Ishikawa (cell line): ENCODE results near the gene RPSA.

Experiments used
- CEBPB ChIP-seq: IDR thresholded peaks from 2 replicates; pipeline ENCODE4 v1.6.1; 2012
- CREB1 ChIP-seq: IDR thresholded peaks from 2 replicates; pipeline ENCODE4 v1.6.1; 2012; ENCODE audit warnings: low read depth
- EGR1 ChIP-seq: IDR thresholded peaks from 2 replicates; pipeline ENCODE4 v1.6.1; 2012
- EP300 ChIP-seq: IDR thresholded peaks from 2 replicates; pipeline ENCODE4 v1.6.1; 2012; ENCODE audit warnings: borderline replicate concordance
- FOXM1 ChIP-seq: IDR thresholded peaks from 2 replicates; pipeline ENCODE4 v1.6.1; 2012; ENCODE audit warnings: low read depth, borderline replicate concordance
- MAX ChIP-seq: IDR thresholded peaks from 2 replicates; pipeline ENCODE4 v1.6.1; 2012
- NFIC ChIP-seq: IDR thresholded peaks from 2 replicates; pipeline ENCODE4 v1.6.1; 2012
- RAD21 ChIP-seq: IDR thresholded peaks from 2 replicates; pipeline ENCODE4 v1.6.1; 2012; ENCODE audit warnings: low read depth
- TAF1 ChIP-seq: IDR thresholded peaks from 2 replicates; pipeline ENCODE4 v1.6.1; 2012; ENCODE audit warnings: low read depth, mild to moderate bottlenecking
- TCF12 ChIP-seq: IDR thresholded peaks from 2 replicates; pipeline ENCODE4 v1.6.1; 2012; ENCODE audit warnings: low read depth
- YY1 ChIP-seq: IDR thresholded peaks from 2 replicates; pipeline ENCODE4 v1.6.1; 2012; ENCODE audit warnings: low read depth
- TF ChIP-seq, protein P1 (sequence below): IDR thresholded peaks from 2 replicates; pipeline ENCODE4 v1.6.1; 2012; ENCODE audit warnings: low read depth, mild to moderate bottlenecking
- TF ChIP-seq, protein P2 (sequence below): IDR thresholded peaks from 2 replicates; pipeline ENCODE4 v1.6.1; 2012

- TF ChIP-seq, protein P1, sequence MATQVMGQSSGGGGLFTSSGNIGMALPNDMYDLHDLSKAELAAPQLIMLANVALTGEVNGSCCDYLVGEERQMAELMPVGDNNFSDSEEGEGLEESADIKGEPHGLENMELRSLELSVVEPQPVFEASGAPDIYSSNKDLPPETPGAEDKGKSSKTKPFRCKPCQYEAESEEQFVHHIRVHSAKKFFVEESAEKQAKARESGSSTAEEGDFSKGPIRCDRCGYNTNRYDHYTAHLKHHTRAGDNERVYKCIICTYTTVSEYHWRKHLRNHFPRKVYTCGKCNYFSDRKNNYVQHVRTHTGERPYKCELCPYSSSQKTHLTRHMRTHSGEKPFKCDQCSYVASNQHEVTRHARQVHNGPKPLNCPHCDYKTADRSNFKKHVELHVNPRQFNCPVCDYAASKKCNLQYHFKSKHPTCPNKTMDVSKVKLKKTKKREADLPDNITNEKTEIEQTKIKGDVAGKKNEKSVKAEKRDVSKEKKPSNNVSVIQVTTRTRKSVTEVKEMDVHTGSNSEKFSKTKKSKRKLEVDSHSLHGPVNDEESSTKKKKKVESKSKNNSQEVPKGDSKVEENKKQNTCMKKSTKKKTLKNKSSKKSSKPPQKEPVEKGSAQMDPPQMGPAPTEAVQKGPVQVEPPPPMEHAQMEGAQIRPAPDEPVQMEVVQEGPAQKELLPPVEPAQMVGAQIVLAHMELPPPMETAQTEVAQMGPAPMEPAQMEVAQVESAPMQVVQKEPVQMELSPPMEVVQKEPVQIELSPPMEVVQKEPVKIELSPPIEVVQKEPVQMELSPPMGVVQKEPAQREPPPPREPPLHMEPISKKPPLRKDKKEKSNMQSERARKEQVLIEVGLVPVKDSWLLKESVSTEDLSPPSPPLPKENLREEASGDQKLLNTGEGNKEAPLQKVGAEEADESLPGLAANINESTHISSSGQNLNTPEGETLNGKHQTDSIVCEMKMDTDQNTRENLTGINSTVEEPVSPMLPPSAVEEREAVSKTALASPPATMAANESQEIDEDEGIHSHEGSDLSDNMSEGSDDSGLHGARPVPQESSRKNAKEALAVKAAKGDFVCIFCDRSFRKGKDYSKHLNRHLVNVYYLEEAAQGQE: no peak
- TF ChIP-seq MAX (no peak), RAD21 (no peak), EP300 (no peak), TAF1 (no peak), FOXM1 (no peak), EGR1 (no peak), CREB1 (no peak), YY1 (no peak), NFIC (no peak), CEBPB (no peak), TCF12 (no peak)
- TF ChIP-seq, protein P2, sequence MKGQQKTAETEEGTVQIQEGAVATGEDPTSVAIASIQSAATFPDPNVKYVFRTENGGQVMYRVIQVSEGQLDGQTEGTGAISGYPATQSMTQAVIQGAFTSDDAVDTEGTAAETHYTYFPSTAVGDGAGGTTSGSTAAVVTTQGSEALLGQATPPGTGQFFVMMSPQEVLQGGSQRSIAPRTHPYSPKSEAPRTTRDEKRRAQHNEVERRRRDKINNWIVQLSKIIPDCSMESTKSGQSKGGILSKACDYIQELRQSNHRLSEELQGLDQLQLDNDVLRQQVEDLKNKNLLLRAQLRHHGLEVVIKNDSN: no peak
Observed at GRCh38 chr3:39454591-39455217, 48.2 kb downstream of the RPSA start.
